Measurements from ENCODE around the gene FBXO17. TPM values are rescaled to one million over a fixed set of nuclear protein-coding genes. Genes with fewer than 3 reads are reported as not detected.

The FBXO17 gene
- total RNA-seq, 4 donors from 2014 or later: 24.9 to 47.8 (median 34.8) TPM

GRCh38 chr19:38952395-38953165 lies 23.0 kb downstream of the FBXO17 start:
- Histone ChIP-seq H3K36me3 (peaks cover 0 to 29% (median 6%) of the 10 kb centered on the region in 4 donors), H3K27ac (replicated peaks in 1 of 4) (no peak overlapping the region), H3K4me3 (no peak overlapping the region), H3K4me1 (peaks cover 11 to 13% (median 12%) of the 10 kb centered on the region in 4 donors), H3K9me3 (no peaks in the 10 kb centered on the region), H3K27me3 (no peaks in the 10 kb centered on the region)
- WGBS: 85% methylated on average over 13 of the region's 13 CpGs
- intact Hi-C loops (cut with DNase I): no loop called here
- no peak for TF ChIP-seq CTCF (IDR thresholded peaks at IDR 0.05)
- no peak for TF ChIP-seq EP300 (IDR thresholded peaks at IDR 0.05)
- TF ChIP-seq POLR2A (IDR thresholded peaks at IDR 0.05; ENCODE audit: low read depth): no peak
- TF ChIP-seq POLR2AphosphoS5 (IDR thresholded peaks at IDR 0.05): no peak
- DNase-seq (ENCODE audit: extremely low spot score): no peak

DNA sequence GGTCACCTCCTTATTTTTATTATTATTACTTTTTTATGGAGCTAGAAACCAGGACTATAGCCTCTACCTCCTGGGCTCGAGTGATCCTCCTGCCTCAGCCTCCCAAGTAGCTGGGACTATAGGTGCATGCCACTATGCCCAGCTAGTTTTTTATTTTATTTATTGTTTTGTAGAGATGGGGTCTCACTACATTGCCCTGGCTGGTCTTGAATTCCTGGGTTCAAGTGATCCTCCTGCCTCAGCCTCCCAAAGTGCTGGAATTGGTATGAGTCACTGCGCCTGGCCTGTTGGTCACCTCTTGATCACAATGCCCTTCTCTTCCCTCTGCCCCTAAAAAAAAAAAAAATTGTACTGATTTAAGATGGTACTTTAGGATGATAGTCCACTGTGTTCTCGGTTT lies 24.4 kb downstream of the FBXO17 start:
- H3K4me1 ChIP-seq: peaks cover 11 to 13% (median 12%) of the 10 kb centered on the region in 4 donors
- H3K9me3 ChIP-seq: no peaks in the 10 kb centered on the region
- H3K27me3 ChIP-seq: no peaks in the 10 kb centered on the region
- intact Hi-C loops (cut with DNase I): no loop called here
- TF ChIP-seq POLR2AphosphoS5 (IDR thresholded peaks at IDR 0.05) (no peak), POLR2A (IDR thresholded peaks at IDR 0.05; ENCODE audit: low read depth) (no peak)
- peaks cover 0 to 34% (median 4%) of the 10 kb centered on the region in 4 donors for H3K36me3 ChIP-seq
- 90% methylated on average over 3 of the region's 3 CpGs for WGBS
- no peak overlapping the region for H3K4me3 ChIP-seq
- H3K27ac ChIP-seq (replicated peaks in 1 of 4): no peak overlapping the region
- DNase-seq (ENCODE audit: extremely low spot score): no peak

- H3K27ac ChIP-seq (replicated peaks in 1 of 4): peak overlapping the region in 1 of 4 donors; percentile 68
- H3K27me3 ChIP-seq: no peaks in the 10 kb centered on the region
- intact Hi-C loops (cut with DNase I): no loop called here
- peaks cover 0 to 40% (median 9%) of the 10 kb centered on the region in 4 donors for H3K36me3 ChIP-seq
- H3K4me1 ChIP-seq: peaks cover 11 to 13% (median 12%) of the 10 kb centered on the region in 4 donors
- H3K4me3 ChIP-seq: peak overlapping the region; percentile 45 to 57 (median 47)
- TF ChIP-seq POLR2AphosphoS5 (IDR thresholded peaks at IDR 0.05) (peak; percentile 13 to 18), POLR2A (IDR thresholded peaks at IDR 0.05; ENCODE audit: low read depth) (no peak)
- no peaks in the 10 kb centered on the region for H3K9me3 ChIP-seq
- 24% methylated on average over 16 of the region's 72 CpGs for WGBS
- peak; percentile 95 for DNase-seq (ENCODE audit: extremely low spot score)
Observed at GRCh38 chr19:38949580-38950367, 25.8 kb downstream of the FBXO17 start.

GRCh38 chr19:38946229-38947010 lies 29.1 kb downstream of the FBXO17 start:
- Histone ChIP-seq H3K4me1 (peaks cover 11 to 13% (median 12%) of the 10 kb centered on the region in 4 donors), H3K4me3 (no peak overlapping the region), H3K27ac (replicated peaks in 1 of 4) (no peak overlapping the region), H3K9me3 (no peaks in the 10 kb centered on the region), H3K27me3 (no peaks in the 10 kb centered on the region), H3K36me3 (peaks cover 0 to 34% (median 8%) of the 10 kb centered on the region in 4 donors)
- intact Hi-C loops (cut with DNase I): no loop called here
- WGBS: 82% methylated on average over 4 of the region's 11 CpGs
- no peak for DNase-seq (ENCODE audit: extremely low spot score)
- no peak for TF ChIP-seq CTCF (IDR thresholded peaks at IDR 0.05)
- no peak for TF ChIP-seq EP300 (IDR thresholded peaks at IDR 0.05)

DNA sequence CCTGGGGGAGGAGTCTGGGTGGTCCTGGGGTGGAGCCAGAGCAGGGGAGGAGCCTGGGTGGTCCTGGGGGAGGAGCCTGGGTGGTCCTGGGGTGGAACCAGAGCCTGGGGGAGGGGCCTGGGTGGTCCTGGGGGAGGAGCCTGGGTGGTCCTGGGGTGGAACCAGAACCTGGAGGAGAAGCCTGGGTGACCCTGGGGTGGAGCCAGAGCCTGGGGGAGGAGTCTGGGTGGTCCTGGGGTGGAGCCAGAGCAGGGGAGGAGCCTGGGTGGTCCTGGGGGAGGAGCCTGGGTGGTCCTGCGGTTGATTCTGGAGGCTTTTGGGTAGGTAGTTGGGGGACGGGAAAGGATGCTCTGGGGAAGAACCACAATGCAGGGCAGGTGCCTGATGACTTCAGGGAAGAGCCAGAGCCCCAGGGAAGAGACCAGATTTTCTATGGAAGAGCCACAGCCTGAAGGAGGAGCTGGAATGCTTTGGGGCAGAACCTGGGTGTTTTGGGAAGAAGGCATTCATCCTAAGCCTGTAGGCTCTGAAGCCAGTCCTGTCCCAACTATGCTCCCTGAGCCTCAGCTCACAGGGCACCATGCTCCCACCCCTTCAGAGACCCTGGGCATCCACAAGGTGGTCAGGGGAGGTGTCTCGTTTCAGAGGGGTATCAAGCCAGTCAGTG lies 29.8 kb downstream of the FBXO17 start:
- Histone ChIP-seq H3K27me3 (no peaks in the 10 kb centered on the region), H3K27ac (replicated peaks in 1 of 4) (no peak overlapping the region), H3K4me1 (peaks cover 11 to 13% (median 12%) of the 10 kb centered on the region in 4 donors), H3K9me3 (no peaks in the 10 kb centered on the region), H3K36me3 (peaks cover 0 to 34% (median 8%) of the 10 kb centered on the region in 4 donors), H3K4me3 (no peak overlapping the region)
- no peak for DNase-seq (ENCODE audit: extremely low spot score)
- intact Hi-C loops (cut with DNase I): no loop called here
- no peak for TF ChIP-seq POLR2A (IDR thresholded peaks at IDR 0.05; ENCODE audit: low read depth)
- TF ChIP-seq POLR2AphosphoS5 (IDR thresholded peaks at IDR 0.05): no peak
- WGBS: 100% methylated on average over 3 of the region's 3 CpGs

Measured in esophagus muscularis mucosa (tissue), 4 donors.